Panc1 (cell line): ENCODE measurements around the gene SMAD7.

Experiments
- POLR2AphosphoS5 ChIP-seq: IDR thresholded peaks from 2 replicates; pipeline ENCODE4 v1.6.1; 2012; ENCODE audit warnings: mild to moderate bottlenecking, low read depth, low read length, moderate library complexity
- SIN3A ChIP-seq: IDR thresholded peaks from 2 replicates; pipeline ENCODE4 v1.6.1; 2012; ENCODE audit warnings: low read depth, mild to moderate bottlenecking, low read length, moderate library complexity, borderline replicate concordance; ENCODE audit not compliant: insufficient read depth
- TF ChIP-seq, protein P1 (sequence below), 2 experiments: IDR thresholded peaks; 2 replicates each; pipeline ENCODE4 v1.6.1; 2011 to 2012; ENCODE audit warnings: low read depth in 2 of 2, control low read depth in 1 of 2, low read length in 1 of 2, mild to moderate bottlenecking in 1 of 2, moderate library complexity in 1 of 2; ENCODE audit not compliant: insufficient read depth in 1 of 2
- TF ChIP-seq, protein P2 (sequence below): fragments of 450-650 bp; IDR thresholded peaks from 2 replicates; pipeline ENCODE4 v1.5.1; 2017; ENCODE audit warnings: mild to moderate bottlenecking

DNA sequence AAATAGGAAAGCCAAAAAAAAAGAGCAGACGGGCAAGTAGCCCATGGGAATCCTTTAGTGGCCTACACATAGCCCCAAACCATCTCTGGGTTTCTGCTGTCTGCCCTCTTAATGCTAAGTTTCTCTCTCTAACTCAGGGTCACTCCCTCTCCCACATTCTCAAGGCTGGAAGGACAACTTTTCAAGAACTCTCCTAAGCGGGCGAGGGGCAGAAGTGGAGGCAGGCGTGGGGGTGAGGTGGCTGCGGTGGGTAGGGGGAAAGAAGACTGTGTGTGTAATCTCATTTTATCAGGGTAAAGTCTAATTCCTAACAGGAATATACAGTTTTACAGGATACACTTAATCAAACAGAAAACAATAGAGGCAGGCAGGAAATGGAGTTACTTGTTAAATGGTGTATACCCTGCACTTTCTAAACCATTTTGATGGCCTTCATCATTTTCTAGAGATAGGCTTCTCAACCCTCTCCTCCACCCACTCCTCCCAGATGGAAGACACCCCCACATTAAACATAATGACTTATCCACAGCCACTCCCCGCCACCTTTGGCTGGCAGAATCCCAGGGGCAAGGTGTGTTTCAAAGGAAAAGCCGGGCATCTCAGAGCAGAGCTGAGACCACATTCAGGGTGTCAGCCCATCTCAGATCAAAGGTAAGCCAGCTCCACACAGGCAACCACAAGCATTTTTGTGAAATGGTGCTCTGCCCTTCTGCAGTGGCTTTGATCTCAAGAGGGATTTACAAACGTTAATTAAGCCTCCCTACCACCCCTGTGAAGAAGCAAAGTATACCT is 6.8 kb downstream of the SMAD7 start:
- TF ChIP-seq, protein P1, sequence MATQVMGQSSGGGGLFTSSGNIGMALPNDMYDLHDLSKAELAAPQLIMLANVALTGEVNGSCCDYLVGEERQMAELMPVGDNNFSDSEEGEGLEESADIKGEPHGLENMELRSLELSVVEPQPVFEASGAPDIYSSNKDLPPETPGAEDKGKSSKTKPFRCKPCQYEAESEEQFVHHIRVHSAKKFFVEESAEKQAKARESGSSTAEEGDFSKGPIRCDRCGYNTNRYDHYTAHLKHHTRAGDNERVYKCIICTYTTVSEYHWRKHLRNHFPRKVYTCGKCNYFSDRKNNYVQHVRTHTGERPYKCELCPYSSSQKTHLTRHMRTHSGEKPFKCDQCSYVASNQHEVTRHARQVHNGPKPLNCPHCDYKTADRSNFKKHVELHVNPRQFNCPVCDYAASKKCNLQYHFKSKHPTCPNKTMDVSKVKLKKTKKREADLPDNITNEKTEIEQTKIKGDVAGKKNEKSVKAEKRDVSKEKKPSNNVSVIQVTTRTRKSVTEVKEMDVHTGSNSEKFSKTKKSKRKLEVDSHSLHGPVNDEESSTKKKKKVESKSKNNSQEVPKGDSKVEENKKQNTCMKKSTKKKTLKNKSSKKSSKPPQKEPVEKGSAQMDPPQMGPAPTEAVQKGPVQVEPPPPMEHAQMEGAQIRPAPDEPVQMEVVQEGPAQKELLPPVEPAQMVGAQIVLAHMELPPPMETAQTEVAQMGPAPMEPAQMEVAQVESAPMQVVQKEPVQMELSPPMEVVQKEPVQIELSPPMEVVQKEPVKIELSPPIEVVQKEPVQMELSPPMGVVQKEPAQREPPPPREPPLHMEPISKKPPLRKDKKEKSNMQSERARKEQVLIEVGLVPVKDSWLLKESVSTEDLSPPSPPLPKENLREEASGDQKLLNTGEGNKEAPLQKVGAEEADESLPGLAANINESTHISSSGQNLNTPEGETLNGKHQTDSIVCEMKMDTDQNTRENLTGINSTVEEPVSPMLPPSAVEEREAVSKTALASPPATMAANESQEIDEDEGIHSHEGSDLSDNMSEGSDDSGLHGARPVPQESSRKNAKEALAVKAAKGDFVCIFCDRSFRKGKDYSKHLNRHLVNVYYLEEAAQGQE (IDR thresholded peaks at IDR 0.05; ENCODE audit: insufficient read depth in 1 of 2, low read depth in 2 of 2, low read length in 1 of 2), result no peak
- TF ChIP-seq, protein P2, sequence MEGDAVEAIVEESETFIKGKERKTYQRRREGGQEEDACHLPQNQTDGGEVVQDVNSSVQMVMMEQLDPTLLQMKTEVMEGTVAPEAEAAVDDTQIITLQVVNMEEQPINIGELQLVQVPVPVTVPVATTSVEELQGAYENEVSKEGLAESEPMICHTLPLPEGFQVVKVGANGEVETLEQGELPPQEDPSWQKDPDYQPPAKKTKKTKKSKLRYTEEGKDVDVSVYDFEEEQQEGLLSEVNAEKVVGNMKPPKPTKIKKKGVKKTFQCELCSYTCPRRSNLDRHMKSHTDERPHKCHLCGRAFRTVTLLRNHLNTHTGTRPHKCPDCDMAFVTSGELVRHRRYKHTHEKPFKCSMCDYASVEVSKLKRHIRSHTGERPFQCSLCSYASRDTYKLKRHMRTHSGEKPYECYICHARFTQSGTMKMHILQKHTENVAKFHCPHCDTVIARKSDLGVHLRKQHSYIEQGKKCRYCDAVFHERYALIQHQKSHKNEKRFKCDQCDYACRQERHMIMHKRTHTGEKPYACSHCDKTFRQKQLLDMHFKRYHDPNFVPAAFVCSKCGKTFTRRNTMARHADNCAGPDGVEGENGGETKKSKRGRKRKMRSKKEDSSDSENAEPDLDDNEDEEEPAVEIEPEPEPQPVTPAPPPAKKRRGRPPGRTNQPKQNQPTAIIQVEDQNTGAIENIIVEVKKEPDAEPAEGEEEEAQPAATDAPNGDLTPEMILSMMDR, result no peak
- TF ChIP-seq SIN3A (no peak), POLR2AphosphoS5 (no peak)
